HL-60/S4 treated with retinoic acid at 250 ng/mL for 4 days and 3 days (cell line): ENCODE measurements around the gene RBM20.
"Not testable (repeated sequence)": the region's sequence is repeated elsewhere in the genome, so short reads cannot be mapped to it uniquely, and the experiment has no call there.

Source experiments
- in situ Hi-C: fragments of 300-500 bp; cut with MboI; formaldehyde crosslinking; loops from 2 replicates; pipeline ENCODE4 v1.7.0; 2022; ENCODE audit warnings: low sequenced_read_pairs

The RBM20 gene

GRCh38 chr10:110646417-110647135 is 2.4 kb downstream of the RBM20 start:
- in situ Hi-C loops, result no loop called here

GRCh38 chr10:110647136-110647430 is 2.9 kb downstream of the RBM20 start:
- in situ Hi-C loops, result no loop called here

GRCh38 chr10:110648692-110649346 is 4.7 kb downstream of the RBM20 start:
- in situ Hi-C loops, result no loop called here

- in situ Hi-C loops, result no loop called here
Measured at GRCh38 chr10:110649347-110650264, 5.5 kb downstream of the RBM20 start.

- in situ Hi-C loops, result no loop called here
Measured at GRCh38 chr10:110650265-110650668, 6.1 kb downstream of the RBM20 start.

GRCh38 chr10:110651044-110651958 is 7.2 kb downstream of the RBM20 start:
- in situ Hi-C loops, result no loop called here

GRCh38 chr10:110652475-110653118 is 8.5 kb downstream of the RBM20 start:
- in situ Hi-C loops, result no loop called here

GRCh38 chr10:110655320-110655719 is 11.2 kb downstream of the RBM20 start:
- in situ Hi-C loops, result no loop called here

- in situ Hi-C loops, result no loop called here
Measured at GRCh38 chr10:110656612-110657011, 12.5 kb downstream of the RBM20 start.

- in situ Hi-C loops, result no loop called here
Measured at GRCh38 chr10:110657973-110658691, 14.0 kb downstream of the RBM20 start.

GRCh38 chr10:110659558-110659957 is 15.4 kb downstream of the RBM20 start:
- in situ Hi-C loops, result no loop called here

GRCh38 chr10:110660289-110660688 is 16.2 kb downstream of the RBM20 start:
- in situ Hi-C loops, result not testable (repeated sequence)

- in situ Hi-C loops, result no loop called here
Measured at GRCh38 chr10:110661292-110661691, 17.2 kb downstream of the RBM20 start.

- in situ Hi-C loops, result no loop called here
Measured at GRCh38 chr10:110664483-110665420, 20.6 kb downstream of the RBM20 start.

- in situ Hi-C loops, result not testable (repeated sequence)
Measured at GRCh38 chr10:110666259-110666658, 22.1 kb downstream of the RBM20 start.

GRCh38 chr10:110666673-110667072 is 22.5 kb downstream of the RBM20 start:
- in situ Hi-C loops, result no loop called here

- in situ Hi-C loops, result no loop called here
Measured at GRCh38 chr10:110667620-110668343, 23.6 kb downstream of the RBM20 start.

- in situ Hi-C loops, result no loop called here
Measured at GRCh38 chr10:110668443-110668842, 24.3 kb downstream of the RBM20 start.
